CD14-positive monocyte (primary cell): ENCODE data around the gene AIG1. TPM values are rescaled to one million over a fixed set of nuclear protein-coding genes. Genes with fewer than 3 reads are reported as not detected.

ENCODE experiments used
- DNase-seq, 3 donors: peaks; one replicate each; pipeline ENCODE4 v3.0.0-alpha.2; 2011 to 2022
- H2AFZ ChIP-seq: 2 replicates; pipeline ENCODE4 v1.6.0; 2012; ENCODE audit warnings: mild to moderate bottlenecking, low read depth, low read length, inconsistent platforms; ENCODE audit not compliant: insufficient read depth, poor library complexity, severe bottlenecking
- H3K27ac ChIP-seq, 2 donors: 1 replicate in 1 of 2; 2 replicates in 1 of 2; pipeline ENCODE4 v1.5.1; 2012 to 2013; ENCODE audit warnings: low read length in 2 of 2, control low read depth in 1 of 2, inconsistent platforms in 1 of 2, low read depth in 1 of 2, mild to moderate bottlenecking in 1 of 2
- H3K27me3 ChIP-seq, 2 donors: one replicate each; pipeline versions ENCODE4 v1.6.0 to v1.6.1; 2011 to 2013; ENCODE audit warnings: low read length in 2 of 2; ENCODE audit not compliant: control insufficient read depth in 2 of 2, insufficient read depth in 2 of 2
- H3K36me3 ChIP-seq, 2 donors: replicated peaks in 1 of 2; 1 replicate in 1 of 2; 2 replicates in 1 of 2; pipeline versions ENCODE4 v1.5.1 to v1.6.1; 2012 to 2013; ENCODE audit warnings: low read length in 2 of 2, control low read depth in 1 of 2, inconsistent platforms in 1 of 2, mild to moderate bottlenecking in 1 of 2; ENCODE audit not compliant: insufficient read depth in 2 of 2, control insufficient read depth in 1 of 2
- H3K4me1 ChIP-seq, 2 donors: 1 replicate in 1 of 2; 2 replicates in 1 of 2; pipeline versions ENCODE4 v1.5.1 to v1.6.1; 2012 to 2013; ENCODE audit warnings: low read length in 2 of 2, control low read depth in 1 of 2, inconsistent platforms in 1 of 2, mild to moderate bottlenecking in 1 of 2, moderate library complexity in 1 of 2; ENCODE audit not compliant: insufficient read depth in 2 of 2, control insufficient read depth in 1 of 2
- H3K4me2 ChIP-seq: replicated peaks from 2 replicates; pipeline ENCODE3; 2012; ENCODE audit warnings: low read length, moderate library complexity, mild to moderate bottlenecking; ENCODE audit not compliant: poor library complexity, severe bottlenecking; ENCODE audit errors: extremely low read depth
- H3K4me3 ChIP-seq, 3 experiments: fragments of 200-600 bp in 1 of 3; sonication (generic) in 1 of 3; replicated peaks in 1 of 3; 1 replicate in 2 of 3; 2 replicates in 1 of 3; pipeline ENCODE4 v1.5.1; 2011 to 2013; ENCODE audit warnings: low read length in 3 of 3, mild to moderate bottlenecking in 3 of 3, control low read depth in 2 of 3, low read depth in 2 of 3, inconsistent platforms in 1 of 3, moderate library complexity in 1 of 3
- H3K79me2 ChIP-seq: 2 replicates; pipeline ENCODE4 v1.6.0; 2012; ENCODE audit warnings: mild to moderate bottlenecking, control low read depth, inconsistent platforms, low read length, moderate library complexity; ENCODE audit not compliant: insufficient read depth
- H3K9ac ChIP-seq: 2 replicates; pipeline ENCODE4 v1.6.0; 2017; ENCODE audit warnings: low read length, mild to moderate bottlenecking; ENCODE audit not compliant: insufficient read depth, poor library complexity, severe bottlenecking
- H3K9me3 ChIP-seq, 2 donors: replicated peaks in 1 of 2; 1 replicate in 1 of 2; 2 replicates in 1 of 2; pipeline versions ENCODE4 v1.5.1 to v1.6.1; 2012 to 2013; ENCODE audit warnings: low read length in 2 of 2, control low read depth in 1 of 2; ENCODE audit not compliant: control insufficient read depth in 1 of 2, insufficient read depth in 1 of 2
- H4K20me1 ChIP-seq: 2 replicates; pipeline ENCODE4 v1.6.0; 2012; ENCODE audit warnings: mild to moderate bottlenecking, low read length, control low read depth, moderate library complexity; ENCODE audit not compliant: insufficient read depth
- H3K27ac Mint-ChIP-seq, 7 donors: one replicate each; pipeline ENCODE4 v1.8.0; 2020; ENCODE audit warnings: mild to moderate bottlenecking in 7 of 7, mixed read lengths in 7 of 7, moderate library complexity in 6 of 7, inconsistent platforms in 2 of 7
- H3K27me3 Mint-ChIP-seq, 3 donors: one replicate each; pipeline ENCODE4 v1.8.0; 2021 to 2022; ENCODE audit warnings: low read depth in 3 of 3, mild to moderate bottlenecking in 3 of 3, mixed read lengths in 3 of 3, moderate library complexity in 3 of 3, inconsistent platforms in 1 of 3
- H3K36me3 Mint-ChIP-seq, 2 donors: one replicate each; pipeline ENCODE4 v1.8.0; 2020; ENCODE audit warnings: mixed read lengths in 2 of 2, inconsistent platforms in 1 of 2, mild to moderate bottlenecking in 1 of 2
- H3K4me1 Mint-ChIP-seq: one replicate; pipeline ENCODE4 v1.8.0; 2020; ENCODE audit warnings: mild to moderate bottlenecking, mixed read lengths
- H3K4me3 Mint-ChIP-seq, 2 donors: one replicate each; pipeline ENCODE4 v1.8.0; 2020; ENCODE audit warnings: mild to moderate bottlenecking in 2 of 2, mixed read lengths in 2 of 2, moderate library complexity in 1 of 2
- H3K9me3 Mint-ChIP-seq, 7 donors: one replicate each; pipeline ENCODE4 v1.8.0; 2020 to 2022; ENCODE audit warnings: mixed read lengths in 7 of 7, mild to moderate bottlenecking in 6 of 7, moderate library complexity in 6 of 7, inconsistent platforms in 2 of 7
- CTCF ChIP-seq: fragments of 200-600 bp; IDR thresholded peaks from one replicate; pipeline ENCODE4 v1.8.0; 2022; ENCODE audit warnings: antibody characterized with exemption, mild to moderate bottlenecking
- WGBS: methylation state at CpG from one replicate; pipeline ENCODE4 v1.1.5; 2013; ENCODE audit warnings: missing lambda C conversion rate; ENCODE audit not compliant: insufficient coverage; 5-methylcytosine and 5-hydroxymethylcytosine counted together
- intact Hi-C, 2 donors: fragments of 100-400 bp; cut with micrococcal nuclease; formaldehyde crosslinking; loops; one replicate each; pipeline versions ENCODE4 v1.15.0 to v1.15.1; 2023
- polyA plus RNA-seq, 3 donors: library from polyadenylated mRNA; depleted of rRNA in 1 of 3; unstranded in 2 of 3; stranded (reverse) in 1 of 3; fragments of 300-500 nt in 2 of 3; fragments of >200 nt in 1 of 3; fragmentation: Illumina TruSeq in 2 of 3; gene quantifications; 1 replicate in 2 of 3; 2 replicates in 1 of 3; pipeline ENCODE4 v1.2.3, GENCODE V29; 2012 to 2021

Gene AIG1
- polyA plus RNA-seq, 3 donors: 6.7 to 7.6 (median 6.8) TPM

GRCh38 chr6:143251288-143251687, 190.6 kb downstream of the AIG1 start:
- Histone ChIP-seq H3K4me2 (no peak overlapping the region), H3K4me1 (no peaks in the 10 kb centered on the region), H3K9ac (no peak overlapping the region), H4K20me1 (no peaks in the 10 kb centered on the region), H3K79me2 (no peaks in the 10 kb centered on the region), H3K27ac (no peak overlapping the region), H3K4me3 (no peak overlapping the region), H3K27me3 (no peaks in the 10 kb centered on the region), H3K9me3 (peaks cover 0 to 2% of the 10 kb centered on the region in 2 donors), H3K36me3 (no peaks in the 10 kb centered on the region), H2AFZ (no peak overlapping the region)
- no peak overlapping the region for H3K27ac Mint-ChIP-seq
- no peaks in the 10 kb centered on the region for H3K4me1 Mint-ChIP-seq
- H3K36me3 Mint-ChIP-seq: no peaks in the 10 kb centered on the region
- DNase-seq: no peak
- no peaks in the 10 kb centered on the region for H3K27me3 Mint-ChIP-seq
- no peak overlapping the region for H3K4me3 Mint-ChIP-seq
- intact Hi-C loops: no loop called here
- TF ChIP-seq CTCF: no peak
- H3K9me3 Mint-ChIP-seq: peaks cover 0 to 10% (median 3%) of the 10 kb centered on the region in 7 donors
- 80% methylated on average over 1 of the region's 4 CpGs for WGBS

- Mint-ChIP-seq H3K4me3 (no peak overlapping the region), H3K27me3 (no peaks in the 10 kb centered on the region), H3K27ac (no peak overlapping the region), H3K4me1 (no peaks in the 10 kb centered on the region), H3K9me3 (peaks cover 0 to 8% (median 3%) of the 10 kb centered on the region in 7 donors), H3K36me3 (no peaks in the 10 kb centered on the region)
- H3K27me3 ChIP-seq: no peaks in the 10 kb centered on the region
- no peak overlapping the region for H3K4me3 ChIP-seq
- intact Hi-C loops: no loop called here
- no peak overlapping the region for H2AFZ ChIP-seq
- DNase-seq: no peak
- H4K20me1 ChIP-seq: no peaks in the 10 kb centered on the region
- H3K4me2 ChIP-seq: no peak overlapping the region
- peaks cover 0 to 2% of the 10 kb centered on the region in 2 donors for H3K9me3 ChIP-seq
- TF ChIP-seq CTCF: no peak
- WGBS: 95% methylated on average over 2 of the region's 6 CpGs
- H3K79me2 ChIP-seq: no peaks in the 10 kb centered on the region
- no peak overlapping the region for H3K27ac ChIP-seq
- H3K9ac ChIP-seq: no peak overlapping the region
- H3K4me1 ChIP-seq: no peaks in the 10 kb centered on the region
- no peaks in the 10 kb centered on the region for H3K36me3 ChIP-seq
Measured at GRCh38 chr6:143252961-143253360, 192.3 kb downstream of the AIG1 start.
